ENCODE data around the gene PDE7B. TPM values are rescaled to one million over a fixed set of nuclear protein-coding genes. Genes with fewer than 3 reads are reported as not detected.

PDE7B gene
- total RNA-seq, 1 experiment from 2014 or later, result not detected

DNA sequence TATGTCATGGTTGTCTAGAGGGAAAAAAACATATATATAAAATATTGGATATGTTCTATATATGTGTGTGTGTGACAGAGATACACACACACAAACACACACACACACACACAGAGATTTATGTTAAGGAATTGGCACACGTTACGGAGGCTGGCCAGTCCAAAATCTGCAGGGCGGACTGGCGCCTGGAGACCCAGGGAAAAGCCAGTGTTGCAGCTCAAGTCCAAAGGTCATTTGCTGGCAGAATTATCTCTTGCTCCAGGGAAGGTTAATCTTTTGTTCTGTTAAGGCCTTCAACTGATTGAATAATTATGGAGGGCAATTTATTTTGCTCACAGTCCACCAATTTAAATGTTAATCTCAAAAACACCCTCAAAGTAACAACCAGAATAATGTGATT, 37.5 kb upstream of the PDE7B start:
- Mint-ChIP-seq H3K36me3 (peaks cover 9% of the 10 kb centered on the region; the same call in 1 of the 2 replicates), H3K4me1 (peaks cover 47% of the 10 kb centered on the region), H3K4me3 (no peak overlapping the region), H3K27me3 (ENCODE audit: low read depth) (no peaks in the 10 kb centered on the region), H3K9me3 (peaks cover 10% of the 10 kb centered on the region), H3K27ac (no peak overlapping the region)
- ChIA-PET POLR2A (no interaction called here), CTCF (no interaction called here)
- TF ChIP-seq, protein P1, sequence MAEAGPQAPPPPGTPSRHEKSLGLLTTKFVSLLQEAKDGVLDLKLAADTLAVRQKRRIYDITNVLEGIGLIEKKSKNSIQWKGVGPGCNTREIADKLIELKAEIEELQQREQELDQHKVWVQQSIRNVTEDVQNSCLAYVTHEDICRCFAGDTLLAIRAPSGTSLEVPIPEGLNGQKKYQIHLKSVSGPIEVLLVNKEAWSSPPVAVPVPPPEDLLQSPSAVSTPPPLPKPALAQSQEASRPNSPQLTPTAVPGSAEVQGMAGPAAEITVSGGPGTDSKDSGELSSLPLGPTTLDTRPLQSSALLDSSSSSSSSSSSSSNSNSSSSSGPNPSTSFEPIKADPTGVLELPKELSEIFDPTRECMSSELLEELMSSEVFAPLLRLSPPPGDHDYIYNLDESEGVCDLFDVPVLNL (CRISPR knock-in tag; IDR thresholded peaks at IDR 0.05; ENCODE audit: borderline replicate concordance, low read depth), result no peak
- no peak for TF ChIP-seq NR2C2 (CRISPR knock-in tag; IDR thresholded peaks at IDR 0.05)
- TF ChIP-seq, protein P2, sequence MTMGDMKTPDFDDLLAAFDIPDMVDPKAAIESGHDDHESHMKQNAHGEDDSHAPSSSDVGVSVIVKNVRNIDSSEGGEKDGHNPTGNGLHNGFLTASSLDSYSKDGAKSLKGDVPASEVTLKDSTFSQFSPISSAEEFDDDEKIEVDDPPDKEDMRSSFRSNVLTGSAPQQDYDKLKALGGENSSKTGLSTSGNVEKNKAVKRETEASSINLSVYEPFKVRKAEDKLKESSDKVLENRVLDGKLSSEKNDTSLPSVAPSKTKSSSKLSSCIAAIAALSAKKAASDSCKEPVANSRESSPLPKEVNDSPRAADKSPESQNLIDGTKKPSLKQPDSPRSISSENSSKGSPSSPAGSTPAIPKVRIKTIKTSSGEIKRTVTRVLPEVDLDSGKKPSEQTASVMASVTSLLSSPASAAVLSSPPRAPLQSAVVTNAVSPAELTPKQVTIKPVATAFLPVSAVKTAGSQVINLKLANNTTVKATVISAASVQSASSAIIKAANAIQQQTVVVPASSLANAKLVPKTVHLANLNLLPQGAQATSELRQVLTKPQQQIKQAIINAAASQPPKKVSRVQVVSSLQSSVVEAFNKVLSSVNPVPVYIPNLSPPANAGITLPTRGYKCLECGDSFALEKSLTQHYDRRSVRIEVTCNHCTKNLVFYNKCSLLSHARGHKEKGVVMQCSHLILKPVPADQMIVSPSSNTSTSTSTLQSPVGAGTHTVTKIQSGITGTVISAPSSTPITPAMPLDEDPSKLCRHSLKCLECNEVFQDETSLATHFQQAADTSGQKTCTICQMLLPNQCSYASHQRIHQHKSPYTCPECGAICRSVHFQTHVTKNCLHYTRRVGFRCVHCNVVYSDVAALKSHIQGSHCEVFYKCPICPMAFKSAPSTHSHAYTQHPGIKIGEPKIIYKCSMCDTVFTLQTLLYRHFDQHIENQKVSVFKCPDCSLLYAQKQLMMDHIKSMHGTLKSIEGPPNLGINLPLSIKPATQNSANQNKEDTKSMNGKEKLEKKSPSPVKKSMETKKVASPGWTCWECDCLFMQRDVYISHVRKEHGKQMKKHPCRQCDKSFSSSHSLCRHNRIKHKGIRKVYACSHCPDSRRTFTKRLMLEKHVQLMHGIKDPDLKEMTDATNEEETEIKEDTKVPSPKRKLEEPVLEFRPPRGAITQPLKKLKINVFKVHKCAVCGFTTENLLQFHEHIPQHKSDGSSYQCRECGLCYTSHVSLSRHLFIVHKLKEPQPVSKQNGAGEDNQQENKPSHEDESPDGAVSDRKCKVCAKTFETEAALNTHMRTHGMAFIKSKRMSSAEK (CRISPR knock-in tag; IDR thresholded peaks at IDR 0.05; ENCODE audit: borderline replicate concordance), result no peak
- no peak for TF ChIP-seq IRF2 (CRISPR knock-in tag; IDR thresholded peaks at IDR 0.05; ENCODE audit: borderline replicate concordance, low read depth)
- no peak for TF ChIP-seq CREM (CRISPR knock-in tag; IDR thresholded peaks at IDR 0.05)
- no peak for TF ChIP-seq ATF3 (CRISPR knock-in tag; conservative IDR thresholded peaks at IDR 0.05)
- TF ChIP-seq PRRX2 (CRISPR knock-in tag; IDR thresholded peaks at IDR 0.05), result no peak
- TF ChIP-seq NFYB (CRISPR knock-in tag; conservative IDR thresholded peaks at IDR 0.05; ENCODE audit: low read depth), result no peak
- no peak for TF ChIP-seq ZBTB21 (CRISPR knock-in tag; IDR thresholded peaks at IDR 0.05; ENCODE audit: borderline replicate concordance)
- TF ChIP-seq CBFB (CRISPR knock-in tag; IDR thresholded peaks at IDR 0.05; ENCODE audit: low read depth), result no peak
- no peak for TF ChIP-seq ZNF512 (CRISPR knock-in tag; IDR thresholded peaks at IDR 0.05; ENCODE audit: borderline replicate concordance)
- TF ChIP-seq ERG (CRISPR knock-in tag; IDR thresholded peaks at IDR 0.05), result no peak
- TF ChIP-seq, protein P3, sequence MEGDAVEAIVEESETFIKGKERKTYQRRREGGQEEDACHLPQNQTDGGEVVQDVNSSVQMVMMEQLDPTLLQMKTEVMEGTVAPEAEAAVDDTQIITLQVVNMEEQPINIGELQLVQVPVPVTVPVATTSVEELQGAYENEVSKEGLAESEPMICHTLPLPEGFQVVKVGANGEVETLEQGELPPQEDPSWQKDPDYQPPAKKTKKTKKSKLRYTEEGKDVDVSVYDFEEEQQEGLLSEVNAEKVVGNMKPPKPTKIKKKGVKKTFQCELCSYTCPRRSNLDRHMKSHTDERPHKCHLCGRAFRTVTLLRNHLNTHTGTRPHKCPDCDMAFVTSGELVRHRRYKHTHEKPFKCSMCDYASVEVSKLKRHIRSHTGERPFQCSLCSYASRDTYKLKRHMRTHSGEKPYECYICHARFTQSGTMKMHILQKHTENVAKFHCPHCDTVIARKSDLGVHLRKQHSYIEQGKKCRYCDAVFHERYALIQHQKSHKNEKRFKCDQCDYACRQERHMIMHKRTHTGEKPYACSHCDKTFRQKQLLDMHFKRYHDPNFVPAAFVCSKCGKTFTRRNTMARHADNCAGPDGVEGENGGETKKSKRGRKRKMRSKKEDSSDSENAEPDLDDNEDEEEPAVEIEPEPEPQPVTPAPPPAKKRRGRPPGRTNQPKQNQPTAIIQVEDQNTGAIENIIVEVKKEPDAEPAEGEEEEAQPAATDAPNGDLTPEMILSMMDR (IDR thresholded peaks at IDR 0.05), result no peak
- TF ChIP-seq GABPB1 (CRISPR knock-in tag; IDR thresholded peaks at IDR 0.05), result no peak
- no peak for TF ChIP-seq ZNF416 (CRISPR knock-in tag; IDR thresholded peaks at IDR 0.05)
- TF ChIP-seq, protein P4, sequence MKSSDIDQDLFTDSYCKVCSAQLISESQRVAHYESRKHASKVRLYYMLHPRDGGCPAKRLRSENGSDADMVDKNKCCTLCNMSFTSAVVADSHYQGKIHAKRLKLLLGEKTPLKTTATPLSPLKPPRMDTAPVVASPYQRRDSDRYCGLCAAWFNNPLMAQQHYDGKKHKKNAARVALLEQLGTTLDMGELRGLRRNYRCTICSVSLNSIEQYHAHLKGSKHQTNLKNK (CRISPR knock-in tag; IDR thresholded peaks at IDR 0.05), result no peak
- no peak for TF ChIP-seq ZNF423 (CRISPR knock-in tag; IDR thresholded peaks at IDR 0.05)
- TF ChIP-seq ETV6 (CRISPR knock-in tag; IDR thresholded peaks at IDR 0.05), result no peak
- TF ChIP-seq NFE2L1 (CRISPR knock-in tag; IDR thresholded peaks at IDR 0.05), result no peak
- no peak for TF ChIP-seq CREB1 (CRISPR knock-in tag; IDR thresholded peaks at IDR 0.05)
- ATAC-seq (no peak), DNase-seq (ENCODE audit: low spot score) (no peak)

Data from WTC11 (cell line).